Germinal center (tissue), 1 donor: ENCODE results near the gene ZNF462.

Experiments
- DNase-seq: peaks from one replicate; pipeline ENCODE4 v3.0.0; 2012; ENCODE audit warnings: mixed read lengths, low spot score

The ZNF462 gene

GRCh38 chr9:107007402-107007801, 144.4 kb downstream of the ZNF462 start:
- no peak for DNase-seq

GRCh38 chr9:107008011-107008410, 145.0 kb downstream of the ZNF462 start:
- no peak for DNase-seq

- no peak for DNase-seq
These were observed 145.5 kb downstream of the ZNF462 start for GRCh38 chr9:107008447-107008846.

GRCh38 chr9:107016383-107016782, 153.4 kb downstream of the ZNF462 start:
- DNase-seq = no peak

GRCh38 chr9:107018861-107019545, 156.0 kb downstream of the ZNF462 start:
- no peak for DNase-seq

GRCh38 chr9:107020040-107020530, 157.1 kb downstream of the ZNF462 start:
- DNase-seq = no peak

- DNase-seq = no peak
These were observed 161.2 kb downstream of the ZNF462 start for GRCh38 chr9:107024193-107024592.

GRCh38 chr9:107025260-107026035, 162.5 kb downstream of the ZNF462 start:
- no peak for DNase-seq

- no peak for DNase-seq
These were observed 166.2 kb downstream of the ZNF462 start for GRCh38 chr9:107029146-107029545.

GRCh38 chr9:107033966-107034365, 171.0 kb downstream of the ZNF462 start:
- DNase-seq = no peak

- no peak for DNase-seq
These were observed 171.9 kb downstream of the ZNF462 start for GRCh38 chr9:107034831-107035230.

GRCh38 chr9:107036367-107036766, 173.4 kb downstream of the ZNF462 start:
- DNase-seq = no peak

GRCh38 chr9:107039542-107039941, 176.6 kb downstream of the ZNF462 start:
- DNase-seq = no peak

- no peak for DNase-seq
These were observed 179.6 kb downstream of the ZNF462 start for GRCh38 chr9:107042606-107043005.

GRCh38 chr9:107043886-107044285, 180.9 kb downstream of the ZNF462 start:
- no peak for DNase-seq

- DNase-seq = no peak
These were observed 181.9 kb downstream of the ZNF462 start for GRCh38 chr9:107044872-107045271.

- DNase-seq = peak; percentile 16
These were observed 183.7 kb downstream of the ZNF462 start for GRCh38 chr9:107046692-107047091.

- no peak for DNase-seq
These were observed 186.3 kb downstream of the ZNF462 start for GRCh38 chr9:107049046-107049802.

- no peak for DNase-seq
These were observed 186.8 kb downstream of the ZNF462 start for GRCh38 chr9:107049803-107050184.

- DNase-seq = no peak
These were observed 188.4 kb downstream of the ZNF462 start for GRCh38 chr9:107051392-107051791.

GRCh38 chr9:107054146-107054545, 191.2 kb downstream of the ZNF462 start:
- DNase-seq = no peak

- no peak for DNase-seq
These were observed 196.3 kb downstream of the ZNF462 start for GRCh38 chr9:107059220-107059619.

GRCh38 chr9:107060062-107060461, 197.1 kb downstream of the ZNF462 start:
- no peak for DNase-seq
